ENCODE data around the gene VSTM4.

VSTM4 gene

DNA sequence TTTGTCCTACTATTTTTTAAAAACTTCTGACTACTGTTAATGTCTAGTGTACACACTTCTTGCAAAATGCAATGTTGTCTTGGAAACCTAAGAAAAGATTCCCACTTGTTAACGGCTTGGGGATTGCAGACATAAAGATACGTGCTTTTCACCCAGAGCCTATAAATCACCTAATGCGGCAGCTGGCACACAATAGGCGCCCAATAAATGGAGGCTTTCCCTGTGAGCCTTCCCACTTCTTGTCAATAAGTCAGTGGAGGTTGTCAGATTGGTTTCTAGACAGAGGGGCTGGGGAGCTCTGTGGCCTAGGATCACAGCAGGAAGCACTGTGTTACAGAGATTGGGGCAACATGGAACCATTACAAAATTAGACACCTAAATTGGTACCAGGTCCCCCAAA, 74.7 kb downstream of the VSTM4 start:
- no peak for DNase-seq (ENCODE audit: low spot score)

DNA sequence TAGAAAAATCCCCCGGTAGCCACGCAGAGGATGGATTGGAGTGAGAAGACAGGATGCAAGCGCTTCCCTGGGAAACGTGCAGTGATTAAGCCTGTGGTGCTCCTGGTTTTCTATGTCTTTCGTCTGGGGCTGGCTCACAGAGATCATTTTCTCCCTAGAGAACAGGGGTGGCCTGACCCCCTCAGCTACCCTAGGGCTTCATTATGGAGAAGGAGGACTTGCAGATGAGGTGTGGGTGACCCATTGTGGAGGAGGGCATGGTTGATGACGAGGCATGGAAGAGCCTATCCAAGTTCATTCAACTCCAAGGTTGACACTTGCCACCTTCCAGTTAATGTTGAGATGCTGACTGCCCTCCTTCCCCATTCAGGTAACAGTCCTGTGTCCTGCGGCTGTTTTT, 75.9 kb downstream of the VSTM4 start:
- DNase-seq (ENCODE audit: low spot score), result no peak

DNA sequence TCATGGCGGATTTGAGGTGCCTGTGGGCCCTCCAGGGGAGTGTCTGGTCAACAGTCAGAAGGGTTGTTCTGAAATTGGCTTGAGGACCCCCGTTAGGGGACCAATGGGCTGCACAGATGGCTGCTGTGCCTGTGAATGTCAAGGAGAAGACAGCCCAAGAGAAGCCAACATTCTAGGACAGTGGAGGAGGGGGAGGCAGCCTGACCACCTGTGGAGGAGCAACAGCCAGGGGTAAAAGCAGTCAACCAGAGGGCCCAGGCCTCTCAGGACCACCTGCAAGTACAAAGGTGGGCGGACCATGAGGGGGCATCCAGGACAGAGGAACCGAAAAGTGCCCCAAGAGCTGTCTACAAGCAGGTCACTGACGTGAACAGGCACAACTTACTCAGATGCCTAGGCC, 76.6 kb downstream of the VSTM4 start:
- no peak for DNase-seq (ENCODE audit: low spot score)

DNA sequence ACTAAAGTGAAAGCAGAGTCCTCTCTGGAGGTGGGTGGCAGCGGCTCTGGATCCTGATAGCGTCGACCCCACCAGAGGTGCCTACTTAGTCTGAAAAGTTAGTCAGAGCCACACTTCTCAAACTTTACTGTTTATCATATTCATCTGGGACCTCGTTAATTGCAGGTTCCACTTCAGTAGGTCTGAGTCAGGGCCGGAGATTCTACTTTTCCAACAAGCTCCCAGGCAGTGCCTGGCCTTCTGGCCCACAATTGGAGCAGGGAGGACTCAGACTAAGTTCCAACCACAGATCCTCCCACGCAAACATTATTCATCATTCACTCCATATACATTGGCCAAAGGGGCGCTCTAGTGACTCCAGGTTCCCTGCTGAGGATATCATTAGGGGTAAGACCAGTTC, 78.1 kb downstream of the VSTM4 start:
- peak; percentile 72 for DNase-seq (ENCODE audit: low spot score)

DNA sequence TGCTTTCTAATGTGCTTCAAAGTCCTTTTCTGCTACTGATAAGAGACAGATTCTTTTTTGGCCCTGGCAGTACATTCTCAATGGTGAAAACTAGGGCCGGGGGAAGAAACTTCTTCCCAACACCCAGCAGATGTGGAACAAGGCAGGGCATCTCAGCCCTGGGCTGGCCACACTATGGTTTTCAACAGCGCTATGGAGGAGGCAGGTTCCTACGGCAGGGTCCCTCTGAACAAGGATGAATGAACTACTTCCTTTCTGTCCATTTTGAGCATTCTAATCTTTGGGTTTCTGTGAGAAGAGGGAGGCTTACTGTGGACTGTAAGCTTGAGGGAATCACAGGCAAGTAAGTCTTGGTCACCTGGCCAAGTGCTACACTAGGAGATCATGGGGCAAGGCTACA, 78.7 kb downstream of the VSTM4 start:
- DNase-seq (ENCODE audit: low spot score), result no peak

DNA sequence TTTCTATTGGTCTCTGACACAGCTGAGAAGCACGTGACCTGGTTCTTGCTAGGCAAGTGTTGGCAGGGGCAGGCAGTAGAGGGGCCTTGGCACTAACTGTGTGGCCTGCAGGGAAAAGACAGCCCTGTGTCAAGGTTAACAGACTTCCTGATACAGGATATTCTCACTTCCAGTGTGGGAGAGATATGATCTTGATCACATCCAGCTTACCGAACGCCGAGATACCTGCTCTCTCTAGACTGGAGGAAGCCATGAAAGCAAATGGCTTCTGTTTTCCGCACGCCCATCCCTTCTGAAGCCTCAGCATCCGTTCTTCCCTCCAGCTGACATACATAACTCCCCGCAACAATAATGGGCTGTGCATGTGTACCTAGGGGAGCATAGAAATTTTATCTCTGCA, 79.4 kb downstream of the VSTM4 start:
- DNase-seq (ENCODE audit: low spot score), result no peak

GRCh38 chr10:49034925-49035324, 80.4 kb downstream of the VSTM4 start:
- no peak for DNase-seq (ENCODE audit: low spot score)

- DNase-seq (ENCODE audit: low spot score), result no peak
Observed at GRCh38 chr10:49033939-49034338, 81.4 kb downstream of the VSTM4 start.

DNA sequence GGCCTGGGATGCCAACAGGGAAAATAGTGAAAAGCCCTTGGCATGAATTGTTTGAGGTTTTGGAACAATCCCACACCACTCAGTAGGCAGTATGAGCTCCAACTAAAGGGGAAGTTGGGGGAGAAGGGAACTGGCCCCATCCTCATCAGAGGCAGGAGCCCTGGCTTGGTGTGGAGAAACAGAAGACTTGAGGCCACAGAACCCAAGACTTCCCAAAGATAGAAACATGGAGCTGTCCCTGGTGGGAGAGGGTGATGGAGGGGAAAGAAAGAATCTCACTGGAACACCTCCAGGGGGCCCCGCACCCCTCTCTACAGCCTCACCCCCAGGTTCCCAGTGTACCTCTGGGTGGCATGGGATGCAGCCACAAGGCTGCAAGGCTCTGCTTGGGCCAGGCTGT, 85.7 kb downstream of the VSTM4 start:
- DNase-seq (ENCODE audit: low spot score), result no peak

- no peak for DNase-seq (ENCODE audit: low spot score)
Observed at GRCh38 chr10:49028639-49029038, 86.7 kb downstream of the VSTM4 start.

DNA sequence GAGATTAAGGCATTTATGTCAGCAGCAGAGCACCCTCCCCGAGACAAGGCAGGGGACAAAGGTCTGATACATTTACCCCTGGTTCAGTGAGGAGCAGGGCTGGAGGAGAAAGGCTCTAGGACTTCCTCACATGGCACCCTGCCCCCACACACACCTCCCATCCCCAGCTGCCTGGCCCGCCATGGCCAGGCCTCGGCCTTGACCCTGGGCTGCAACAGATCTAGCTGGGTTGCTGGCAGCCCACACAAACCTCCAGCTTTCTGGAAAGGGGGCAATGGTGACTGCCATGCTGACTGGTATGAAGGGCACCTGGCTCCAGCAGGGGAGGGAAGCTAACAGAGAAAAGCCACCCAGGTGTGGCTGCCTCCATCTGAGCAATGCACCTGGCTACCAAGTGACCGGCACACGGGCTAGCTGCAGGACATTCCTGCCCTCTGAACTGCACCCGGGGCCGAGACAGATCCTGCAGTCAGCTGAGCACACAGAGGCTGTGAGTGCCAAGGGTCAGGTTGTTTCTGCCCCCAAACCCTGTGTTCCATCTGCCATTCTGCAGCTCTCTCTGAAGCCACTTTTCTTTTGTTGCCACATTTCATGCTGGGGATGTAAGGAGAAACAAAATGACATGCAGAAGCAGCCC, 89.9 kb downstream of the VSTM4 start:
- no peak for DNase-seq (ENCODE audit: low spot score)

- no peak for DNase-seq (ENCODE audit: low spot score)
Observed at GRCh38 chr10:49024484-49024883, 90.8 kb downstream of the VSTM4 start.

GRCh38 chr10:49023752-49024151, 91.6 kb downstream of the VSTM4 start:
- no peak for DNase-seq (ENCODE audit: low spot score)

DNA sequence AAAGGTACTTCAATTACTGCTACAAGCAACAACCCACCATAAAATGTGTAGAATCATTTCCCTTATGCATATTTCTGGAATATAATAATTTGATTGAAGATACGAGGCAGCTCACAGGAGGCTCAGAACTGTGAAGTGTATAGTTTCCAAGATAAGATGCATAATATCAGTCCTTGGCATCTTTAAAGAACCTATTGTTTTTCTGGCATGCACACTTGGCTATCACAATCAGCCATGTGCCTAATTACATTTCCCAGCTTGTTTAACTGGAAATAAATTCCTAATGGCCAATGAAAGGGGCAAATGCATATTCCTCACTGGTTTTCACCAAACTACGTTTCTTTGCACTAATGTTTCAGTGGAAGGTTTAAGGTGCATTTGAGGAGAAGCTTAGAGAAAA, 92.3 kb downstream of the VSTM4 start:
- no peak for DNase-seq (ENCODE audit: low spot score)

DNA sequence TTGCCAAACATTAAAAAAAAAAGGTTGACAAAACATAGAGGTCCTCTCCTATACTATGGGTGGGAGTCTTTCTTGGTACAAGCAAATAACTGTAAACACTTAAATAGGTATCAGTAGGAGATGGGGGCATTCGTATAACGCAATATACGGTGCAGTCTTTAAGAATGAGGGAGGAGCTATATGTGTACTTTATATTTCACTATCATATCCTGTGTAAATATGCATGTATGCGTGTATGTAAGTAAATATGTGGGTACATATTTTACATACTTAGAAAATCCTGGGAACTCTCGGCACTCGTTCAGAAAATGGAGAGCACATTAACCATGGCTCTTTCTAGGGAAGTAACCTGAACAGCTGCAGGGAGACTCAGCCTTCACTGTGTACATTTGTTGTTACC, 93.6 kb downstream of the VSTM4 start:
- no peak for DNase-seq (ENCODE audit: low spot score)

GRCh38 chr10:49015700-49016099, 99.6 kb downstream of the VSTM4 start:
- no peak for DNase-seq (ENCODE audit: low spot score)

DNA sequence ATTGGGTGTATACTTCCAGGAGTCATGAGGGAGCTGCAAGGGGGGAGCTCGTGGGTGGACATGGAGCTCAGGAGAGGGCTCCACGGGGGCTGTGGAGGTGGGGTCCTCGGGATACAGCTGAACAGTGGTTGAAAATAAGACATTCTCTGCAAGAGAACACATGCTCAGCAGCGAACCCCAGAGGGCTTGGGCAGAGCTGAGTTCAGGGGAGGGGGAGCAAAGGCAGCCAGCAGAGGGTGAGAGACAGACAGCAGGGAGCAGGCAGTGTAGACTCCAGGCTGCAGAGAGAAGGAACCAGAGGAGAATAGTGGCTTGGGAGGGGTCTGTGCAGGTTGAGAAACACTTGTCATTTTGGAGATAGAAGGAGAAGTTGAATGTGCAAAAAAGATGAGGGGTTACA, 102.7 kb downstream of the VSTM4 start:
- no peak for DNase-seq (ENCODE audit: low spot score)

GRCh38 chr10:49011756-49012155, 103.6 kb downstream of the VSTM4 start:
- no peak for DNase-seq (ENCODE audit: low spot score)

GRCh38 chr10:49010865-49011264, 104.5 kb downstream of the VSTM4 start:
- DNase-seq (ENCODE audit: low spot score), result no peak

- DNase-seq (ENCODE audit: low spot score), result no peak
Observed at GRCh38 chr10:49010295-49010694, 105.0 kb downstream of the VSTM4 start.

GRCh38 chr10:49009199-49009979, 105.9 kb downstream of the VSTM4 start:
- no peak for DNase-seq (ENCODE audit: low spot score)

- no peak for DNase-seq (ENCODE audit: low spot score)
Observed at GRCh38 chr10:49008505-49009198, 106.7 kb downstream of the VSTM4 start.

DNA sequence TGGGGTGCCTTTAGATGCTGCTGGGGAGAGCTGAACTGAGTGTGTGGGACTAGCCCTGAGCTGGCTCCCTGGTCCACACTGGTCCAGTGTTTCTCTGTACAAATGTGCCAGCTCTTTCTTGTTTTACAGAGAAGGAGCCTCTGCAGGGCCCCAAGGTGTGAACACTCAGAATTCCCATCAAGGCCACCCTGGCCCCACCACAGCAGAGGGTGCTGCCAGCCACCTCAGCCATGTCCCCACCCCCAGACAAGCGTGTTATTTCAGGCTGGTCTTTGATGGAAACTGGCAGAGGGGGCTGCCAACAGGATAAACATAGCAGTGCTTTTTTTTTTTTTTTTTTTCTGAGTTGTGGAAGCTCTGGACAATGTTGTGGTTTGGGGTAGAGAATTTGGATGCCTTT, 107.2 kb downstream of the VSTM4 start:
- no peak for DNase-seq (ENCODE audit: low spot score)

Measured in RKO (cell line).